Measurements from ENCODE around the gene GGCT.

DNA sequence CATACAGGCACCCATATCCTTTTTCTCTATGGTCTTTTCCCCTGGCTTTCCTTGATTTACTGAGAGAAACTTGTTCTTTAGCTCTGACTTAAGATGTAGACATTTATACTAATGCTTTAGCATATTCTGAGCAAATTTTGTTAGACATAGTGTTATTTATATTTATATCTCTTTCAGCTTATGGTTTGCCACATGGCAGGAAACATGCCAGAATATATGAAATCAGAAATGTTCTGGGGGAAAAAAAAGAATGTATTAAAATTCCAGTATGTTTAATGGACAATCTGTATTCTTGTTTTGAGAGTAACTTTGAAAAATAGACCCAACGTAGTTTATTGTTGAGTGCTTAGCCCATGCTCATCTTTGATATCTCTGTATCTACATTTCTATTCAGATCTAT lies 10.1 kb upstream of the GGCT start:
- TF ChIP-seq, protein P1, sequence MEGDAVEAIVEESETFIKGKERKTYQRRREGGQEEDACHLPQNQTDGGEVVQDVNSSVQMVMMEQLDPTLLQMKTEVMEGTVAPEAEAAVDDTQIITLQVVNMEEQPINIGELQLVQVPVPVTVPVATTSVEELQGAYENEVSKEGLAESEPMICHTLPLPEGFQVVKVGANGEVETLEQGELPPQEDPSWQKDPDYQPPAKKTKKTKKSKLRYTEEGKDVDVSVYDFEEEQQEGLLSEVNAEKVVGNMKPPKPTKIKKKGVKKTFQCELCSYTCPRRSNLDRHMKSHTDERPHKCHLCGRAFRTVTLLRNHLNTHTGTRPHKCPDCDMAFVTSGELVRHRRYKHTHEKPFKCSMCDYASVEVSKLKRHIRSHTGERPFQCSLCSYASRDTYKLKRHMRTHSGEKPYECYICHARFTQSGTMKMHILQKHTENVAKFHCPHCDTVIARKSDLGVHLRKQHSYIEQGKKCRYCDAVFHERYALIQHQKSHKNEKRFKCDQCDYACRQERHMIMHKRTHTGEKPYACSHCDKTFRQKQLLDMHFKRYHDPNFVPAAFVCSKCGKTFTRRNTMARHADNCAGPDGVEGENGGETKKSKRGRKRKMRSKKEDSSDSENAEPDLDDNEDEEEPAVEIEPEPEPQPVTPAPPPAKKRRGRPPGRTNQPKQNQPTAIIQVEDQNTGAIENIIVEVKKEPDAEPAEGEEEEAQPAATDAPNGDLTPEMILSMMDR (IDR thresholded peaks at IDR 0.05 in 8 of 11, conservative IDR thresholded peaks at IDR 0.05 in 3 of 11) = no peak
- no peak for TF ChIP-seq POLR2AphosphoS5 (IDR thresholded peaks at IDR 0.05)
- TF ChIP-seq POLR2A (IDR thresholded peaks at IDR 0.05) = no peak

All from spleen (tissue), 7 donors.